Measurements from ENCODE around the gene GPBAR1.

DNA sequence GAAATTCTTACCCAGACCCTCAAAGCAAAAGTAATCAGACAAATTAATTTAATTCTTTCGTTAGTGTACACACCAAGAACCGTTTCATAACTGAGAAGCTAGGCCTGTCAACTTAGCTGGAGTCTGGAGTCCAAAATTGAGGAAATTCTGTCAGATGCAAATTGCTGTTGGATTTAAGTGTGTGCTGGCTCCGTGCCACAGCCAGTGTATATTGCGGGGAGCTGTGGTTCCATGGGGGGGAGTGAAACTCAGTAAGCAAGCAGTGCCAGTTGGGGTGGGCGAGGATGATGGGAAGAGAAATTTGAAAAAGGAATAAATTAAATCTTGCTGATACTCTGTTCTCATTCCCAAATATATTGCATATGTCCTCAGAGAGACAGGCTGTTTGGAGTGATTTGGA is 39.8 kb upstream of the GPBAR1 start:
- TF ChIP-seq, protein P1, sequence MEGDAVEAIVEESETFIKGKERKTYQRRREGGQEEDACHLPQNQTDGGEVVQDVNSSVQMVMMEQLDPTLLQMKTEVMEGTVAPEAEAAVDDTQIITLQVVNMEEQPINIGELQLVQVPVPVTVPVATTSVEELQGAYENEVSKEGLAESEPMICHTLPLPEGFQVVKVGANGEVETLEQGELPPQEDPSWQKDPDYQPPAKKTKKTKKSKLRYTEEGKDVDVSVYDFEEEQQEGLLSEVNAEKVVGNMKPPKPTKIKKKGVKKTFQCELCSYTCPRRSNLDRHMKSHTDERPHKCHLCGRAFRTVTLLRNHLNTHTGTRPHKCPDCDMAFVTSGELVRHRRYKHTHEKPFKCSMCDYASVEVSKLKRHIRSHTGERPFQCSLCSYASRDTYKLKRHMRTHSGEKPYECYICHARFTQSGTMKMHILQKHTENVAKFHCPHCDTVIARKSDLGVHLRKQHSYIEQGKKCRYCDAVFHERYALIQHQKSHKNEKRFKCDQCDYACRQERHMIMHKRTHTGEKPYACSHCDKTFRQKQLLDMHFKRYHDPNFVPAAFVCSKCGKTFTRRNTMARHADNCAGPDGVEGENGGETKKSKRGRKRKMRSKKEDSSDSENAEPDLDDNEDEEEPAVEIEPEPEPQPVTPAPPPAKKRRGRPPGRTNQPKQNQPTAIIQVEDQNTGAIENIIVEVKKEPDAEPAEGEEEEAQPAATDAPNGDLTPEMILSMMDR (IDR thresholded peaks at IDR 0.05): no peak
- no peak for TF ChIP-seq POLR2A (IDR thresholded peaks at IDR 0.05)

All from ovary (tissue), 3 donors.